ENCODE data around the gene LIN37. TPM values are rescaled to one million over a fixed set of nuclear protein-coding genes. Genes with fewer than 3 reads are reported as not detected.
A peak's percentile ranks its signal among the peaks of the same experiment; 100 is the strongest.

Gene LIN37
- total RNA-seq, 1 experiment from 2014 or later: 11.3 TPM

- ChIA-PET POLR2A (ENCODE audit: low non-redundant PET) (interaction anchor here (1.0 kb wide), 1 partner anchor 9 kb away, joined by 3 read pairs; the partner anchor contains the start of gene LIN37), CTCF (no interaction called here)
- H3K9me3 ChIP-seq (ENCODE audit: low read depth, low read length, poor library complexity, severe bottlenecking): no peaks in the 10 kb centered on the region
- intact Hi-C loops (cut with micrococcal nuclease; ENCODE audit: unreplicated experiment): no loop called here
- H3K4me1 ChIP-seq (ENCODE audit: insufficient read depth, low read length, poor library complexity, severe bottlenecking): peaks cover 32% of the 10 kb centered on the region
- H3K36me3 ChIP-seq (ENCODE audit: insufficient read depth, low read length, poor library complexity, severe bottlenecking): peaks cover 23% of the 10 kb centered on the region
- DNase-seq (ENCODE audit: low spot score): peak; percentile 49
- peak overlapping the region; percentile 78 for H3K27ac ChIP-seq (ENCODE audit: low read depth, low read length, poor library complexity, severe bottlenecking)
- H3K27me3 ChIP-seq (replicated peaks; ENCODE audit: insufficient read depth, low read depth, low read length, poor library complexity): no peaks in the 10 kb centered on the region
- no peak for TF ChIP-seq EZH2 (IDR thresholded peaks at IDR 0.05; ENCODE audit: borderline replicate concordance, low read depth, low read length, poor library complexity, severe bottlenecking)
- TF ChIP-seq, protein P1, sequence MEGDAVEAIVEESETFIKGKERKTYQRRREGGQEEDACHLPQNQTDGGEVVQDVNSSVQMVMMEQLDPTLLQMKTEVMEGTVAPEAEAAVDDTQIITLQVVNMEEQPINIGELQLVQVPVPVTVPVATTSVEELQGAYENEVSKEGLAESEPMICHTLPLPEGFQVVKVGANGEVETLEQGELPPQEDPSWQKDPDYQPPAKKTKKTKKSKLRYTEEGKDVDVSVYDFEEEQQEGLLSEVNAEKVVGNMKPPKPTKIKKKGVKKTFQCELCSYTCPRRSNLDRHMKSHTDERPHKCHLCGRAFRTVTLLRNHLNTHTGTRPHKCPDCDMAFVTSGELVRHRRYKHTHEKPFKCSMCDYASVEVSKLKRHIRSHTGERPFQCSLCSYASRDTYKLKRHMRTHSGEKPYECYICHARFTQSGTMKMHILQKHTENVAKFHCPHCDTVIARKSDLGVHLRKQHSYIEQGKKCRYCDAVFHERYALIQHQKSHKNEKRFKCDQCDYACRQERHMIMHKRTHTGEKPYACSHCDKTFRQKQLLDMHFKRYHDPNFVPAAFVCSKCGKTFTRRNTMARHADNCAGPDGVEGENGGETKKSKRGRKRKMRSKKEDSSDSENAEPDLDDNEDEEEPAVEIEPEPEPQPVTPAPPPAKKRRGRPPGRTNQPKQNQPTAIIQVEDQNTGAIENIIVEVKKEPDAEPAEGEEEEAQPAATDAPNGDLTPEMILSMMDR (conservative IDR thresholded peaks at IDR 0.05; ENCODE audit: low read depth, low read length): no peak
- no TSS peak for BruUV-seq (replicated peaks)
- H3K4me3 ChIP-seq (ENCODE audit: low read depth, low read length, poor library complexity, severe bottlenecking): peak overlapping the region; percentile 86
Measured at GRCh38 chr19:35757231-35757748, 8.9 kb downstream of the LIN37 start.

DNA sequence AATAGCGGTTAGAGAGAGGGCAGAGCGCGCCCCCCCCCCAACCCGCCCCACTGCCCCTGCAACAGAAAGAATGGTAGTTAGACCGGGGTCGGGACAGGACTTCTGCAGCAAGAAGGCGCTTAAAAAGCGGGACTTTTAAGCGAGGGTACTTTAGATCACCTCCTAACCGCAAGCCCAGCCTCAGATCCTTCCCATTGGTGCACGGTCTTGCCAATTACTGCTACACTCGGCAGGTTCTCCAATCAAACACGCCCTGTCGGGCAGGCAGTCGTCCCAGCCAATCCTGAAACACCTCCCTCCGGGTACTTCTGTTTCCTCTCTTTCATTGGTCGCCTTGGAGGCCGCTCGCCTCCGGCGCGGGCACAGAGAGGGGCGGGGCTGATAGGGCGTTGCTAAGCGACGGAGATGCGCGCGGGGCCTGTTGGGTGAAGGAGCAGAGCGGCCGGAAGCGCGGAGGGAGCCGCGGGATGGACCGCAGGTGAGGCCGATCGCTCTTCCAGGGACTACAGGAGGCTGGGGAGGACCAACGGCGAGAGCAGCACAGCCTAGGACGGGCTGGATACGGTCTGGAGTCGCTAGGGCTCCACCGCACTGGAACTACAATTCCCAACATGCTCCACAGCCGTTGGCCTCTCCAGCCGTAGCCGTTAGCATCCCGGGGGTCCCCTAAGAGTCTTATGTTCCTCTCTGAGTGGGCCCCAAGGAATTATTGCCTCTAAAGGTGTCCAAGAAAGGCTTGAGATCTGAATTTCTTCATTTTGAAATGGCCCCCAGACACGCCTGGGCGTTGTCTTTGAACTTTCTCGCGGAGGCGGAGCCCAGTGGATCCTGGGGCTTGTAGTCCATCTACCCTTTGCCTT, 9.6 kb downstream of the LIN37 start, which contains the start of gene PROSER3:
TSS of gene PROSER3 (plus strand) at position 428 of the 860 bp plus-strand sequence. CDS start at position 468, 40 bp downstream.
- Histone ChIP-seq H3K27me3 (replicated peaks; ENCODE audit: insufficient read depth, low read depth, low read length, poor library complexity) (no peaks in the 10 kb centered on the region), H3K27ac (ENCODE audit: low read depth, low read length, poor library complexity, severe bottlenecking) (peak within 1 kb of the TSS; percentile 94), H3K9me3 (ENCODE audit: low read depth, low read length, poor library complexity, severe bottlenecking) (no peaks in the 10 kb centered on the region), H3K4me1 (ENCODE audit: insufficient read depth, low read length, poor library complexity, severe bottlenecking) (peaks cover 32% of the 10 kb centered on the region), H3K4me3 (ENCODE audit: low read depth, low read length, poor library complexity, severe bottlenecking) (peak within 1 kb of the TSS; percentile 86), H3K36me3 (ENCODE audit: insufficient read depth, low read length, poor library complexity, severe bottlenecking) (peaks cover 24% of the 10 kb centered on the region)
- BruUV-seq (replicated peaks): TSS peak; percentile 75
- intact Hi-C loops (cut with micrococcal nuclease; ENCODE audit: unreplicated experiment): no loop called here
- POLR2A ChIA-PET (ENCODE audit: low non-redundant PET): interaction anchor here (1.0 kb wide), 1 partner anchor 10 kb away, joined by 3 read pairs; the partner anchor contains the start of gene LIN37
- TF ChIP-seq EZH2 (IDR thresholded peaks at IDR 0.05; ENCODE audit: borderline replicate concordance, low read depth, low read length, poor library complexity, severe bottlenecking): no peak
- TF ChIP-seq, protein P1 (conservative IDR thresholded peaks at IDR 0.05; ENCODE audit: low read depth, low read length): no peak
- DNase-seq (ENCODE audit: low spot score): peak; percentile 100
- CTCF ChIA-PET: no interaction called here

- intact Hi-C loops (cut with micrococcal nuclease; ENCODE audit: unreplicated experiment): no loop called here
Measured at GRCh38 chr19:35759697-35760096, 11.3 kb downstream of the LIN37 start.

More at GRCh38 chr19:35759697-35760096, 11.3 kb downstream of the LIN37 start:
- Histone ChIP-seq H3K4me1 (ENCODE audit: insufficient read depth, low read length, poor library complexity, severe bottlenecking) (peaks cover 32% of the 10 kb centered on the region), H3K36me3 (ENCODE audit: insufficient read depth, low read length, poor library complexity, severe bottlenecking) (peaks cover 31% of the 10 kb centered on the region), H3K27ac (ENCODE audit: low read depth, low read length, poor library complexity, severe bottlenecking) (no peak overlapping the region), H3K27me3 (replicated peaks; ENCODE audit: insufficient read depth, low read depth, low read length, poor library complexity) (no peaks in the 10 kb centered on the region), H3K4me3 (ENCODE audit: low read depth, low read length, poor library complexity, severe bottlenecking) (no peak overlapping the region), H3K9me3 (ENCODE audit: low read depth, low read length, poor library complexity, severe bottlenecking) (no peaks in the 10 kb centered on the region)
- ChIA-PET POLR2A (ENCODE audit: low non-redundant PET) (no interaction called here), CTCF (no interaction called here)
- TF ChIP-seq, protein P1 (conservative IDR thresholded peaks at IDR 0.05; ENCODE audit: low read depth, low read length): no peak
- TF ChIP-seq EZH2 (IDR thresholded peaks at IDR 0.05; ENCODE audit: borderline replicate concordance, low read depth, low read length, poor library complexity, severe bottlenecking): no peak
- DNase-seq (ENCODE audit: low spot score): no peak
- no TSS peak for BruUV-seq (replicated peaks)
